Stimulated activated CD4-positive, alpha-beta T cell treated with anti-CD3 and anti-CD28 coated beads, Interleukin-4, amount 100 ng/mL, for 1 hour (primary cell): Measurements from ENCODE around the gene PDE8B.

ENCODE experiments used
- DNase-seq: peaks from one replicate; pipeline ENCODE4 v3.0.0-alpha.2; 2020

Gene PDE8B

GRCh38 chr5:77418601-77419581 lies 208.4 kb downstream of the PDE8B start:
- no peak for DNase-seq

GRCh38 chr5:77419644-77420582 lies 209.4 kb downstream of the PDE8B start:
- DNase-seq, result no peak

GRCh38 chr5:77420940-77421339 lies 210.5 kb downstream of the PDE8B start:
- no peak for DNase-seq

- no peak for DNase-seq
Measured at GRCh38 chr5:77423022-77423750, 212.7 kb downstream of the PDE8B start.

GRCh38 chr5:77424921-77425320 lies 214.4 kb downstream of the PDE8B start:
- no peak for DNase-seq

GRCh38 chr5:77425420-77425819 lies 214.9 kb downstream of the PDE8B start:
- no peak for DNase-seq

- no peak for DNase-seq
Measured at GRCh38 chr5:77425998-77426659, 215.6 kb downstream of the PDE8B start.

GRCh38 chr5:77426670-77427069 lies 216.2 kb downstream of the PDE8B start:
- no peak for DNase-seq

- DNase-seq, result no peak
Measured at GRCh38 chr5:77427998-77428397, 217.5 kb downstream of the PDE8B start.

GRCh38 chr5:77428526-77428925 lies 218.0 kb downstream of the PDE8B start:
- DNase-seq, result no peak

- no peak for DNase-seq
Measured at GRCh38 chr5:77430726-77431125, 220.2 kb downstream of the PDE8B start.

- no peak for DNase-seq
Measured at GRCh38 chr5:77431286-77431685, 220.8 kb downstream of the PDE8B start.

- DNase-seq, result no peak
Measured at GRCh38 chr5:77431719-77432118, 221.2 kb downstream of the PDE8B start.

GRCh38 chr5:77437194-77437593 lies 226.7 kb downstream of the PDE8B start:
- no peak for DNase-seq

GRCh38 chr5:77438071-77438470 lies 227.6 kb downstream of the PDE8B start:
- DNase-seq, result no peak

- no peak for DNase-seq
Measured at GRCh38 chr5:77443670-77444069, 233.2 kb downstream of the PDE8B start.

GRCh38 chr5:77444356-77444755 lies 233.9 kb downstream of the PDE8B start:
- DNase-seq, result no peak

GRCh38 chr5:77448831-77449230 lies 238.4 kb downstream of the PDE8B start:
- DNase-seq, result no peak

- no peak for DNase-seq
Measured at GRCh38 chr5:77449277-77449676, 238.8 kb downstream of the PDE8B start.

- DNase-seq, result no peak
Measured at GRCh38 chr5:77449981-77450380, 239.5 kb downstream of the PDE8B start.

- DNase-seq, result no peak
Measured at GRCh38 chr5:77452351-77452750, 241.9 kb downstream of the PDE8B start.

- DNase-seq, result no peak
Measured at GRCh38 chr5:77454123-77454522, 243.6 kb downstream of the PDE8B start.
